ENCODE results near the gene PTPRG.

- TF ChIP-seq, protein P1, sequence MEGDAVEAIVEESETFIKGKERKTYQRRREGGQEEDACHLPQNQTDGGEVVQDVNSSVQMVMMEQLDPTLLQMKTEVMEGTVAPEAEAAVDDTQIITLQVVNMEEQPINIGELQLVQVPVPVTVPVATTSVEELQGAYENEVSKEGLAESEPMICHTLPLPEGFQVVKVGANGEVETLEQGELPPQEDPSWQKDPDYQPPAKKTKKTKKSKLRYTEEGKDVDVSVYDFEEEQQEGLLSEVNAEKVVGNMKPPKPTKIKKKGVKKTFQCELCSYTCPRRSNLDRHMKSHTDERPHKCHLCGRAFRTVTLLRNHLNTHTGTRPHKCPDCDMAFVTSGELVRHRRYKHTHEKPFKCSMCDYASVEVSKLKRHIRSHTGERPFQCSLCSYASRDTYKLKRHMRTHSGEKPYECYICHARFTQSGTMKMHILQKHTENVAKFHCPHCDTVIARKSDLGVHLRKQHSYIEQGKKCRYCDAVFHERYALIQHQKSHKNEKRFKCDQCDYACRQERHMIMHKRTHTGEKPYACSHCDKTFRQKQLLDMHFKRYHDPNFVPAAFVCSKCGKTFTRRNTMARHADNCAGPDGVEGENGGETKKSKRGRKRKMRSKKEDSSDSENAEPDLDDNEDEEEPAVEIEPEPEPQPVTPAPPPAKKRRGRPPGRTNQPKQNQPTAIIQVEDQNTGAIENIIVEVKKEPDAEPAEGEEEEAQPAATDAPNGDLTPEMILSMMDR (IDR thresholded peaks at IDR 0.05; ENCODE audit: low read depth, low read length, missing input control) = no peak
- no peak for TF ChIP-seq MAX (IDR thresholded peaks at IDR 0.05)
- TF ChIP-seq TAF1 (conservative IDR thresholded peaks at IDR 0.05) = no peak
- TF ChIP-seq NR2F2 (IDR thresholded peaks at IDR 0.05) = no peak
- no peak for TF ChIP-seq YY1 (IDR thresholded peaks at IDR 0.05)
- no peak for TF ChIP-seq RXRA (IDR thresholded peaks at IDR 0.05)
- TF ChIP-seq FOXA1 (IDR thresholded peaks at IDR 0.05) = no peak
- no peak for TF ChIP-seq ZBTB33 (IDR thresholded peaks at IDR 0.05)
- no peak for TF ChIP-seq JUND (IDR thresholded peaks at IDR 0.05)
- TF ChIP-seq SP1 (IDR thresholded peaks at IDR 0.05) = no peak
- TF ChIP-seq, protein P2, sequence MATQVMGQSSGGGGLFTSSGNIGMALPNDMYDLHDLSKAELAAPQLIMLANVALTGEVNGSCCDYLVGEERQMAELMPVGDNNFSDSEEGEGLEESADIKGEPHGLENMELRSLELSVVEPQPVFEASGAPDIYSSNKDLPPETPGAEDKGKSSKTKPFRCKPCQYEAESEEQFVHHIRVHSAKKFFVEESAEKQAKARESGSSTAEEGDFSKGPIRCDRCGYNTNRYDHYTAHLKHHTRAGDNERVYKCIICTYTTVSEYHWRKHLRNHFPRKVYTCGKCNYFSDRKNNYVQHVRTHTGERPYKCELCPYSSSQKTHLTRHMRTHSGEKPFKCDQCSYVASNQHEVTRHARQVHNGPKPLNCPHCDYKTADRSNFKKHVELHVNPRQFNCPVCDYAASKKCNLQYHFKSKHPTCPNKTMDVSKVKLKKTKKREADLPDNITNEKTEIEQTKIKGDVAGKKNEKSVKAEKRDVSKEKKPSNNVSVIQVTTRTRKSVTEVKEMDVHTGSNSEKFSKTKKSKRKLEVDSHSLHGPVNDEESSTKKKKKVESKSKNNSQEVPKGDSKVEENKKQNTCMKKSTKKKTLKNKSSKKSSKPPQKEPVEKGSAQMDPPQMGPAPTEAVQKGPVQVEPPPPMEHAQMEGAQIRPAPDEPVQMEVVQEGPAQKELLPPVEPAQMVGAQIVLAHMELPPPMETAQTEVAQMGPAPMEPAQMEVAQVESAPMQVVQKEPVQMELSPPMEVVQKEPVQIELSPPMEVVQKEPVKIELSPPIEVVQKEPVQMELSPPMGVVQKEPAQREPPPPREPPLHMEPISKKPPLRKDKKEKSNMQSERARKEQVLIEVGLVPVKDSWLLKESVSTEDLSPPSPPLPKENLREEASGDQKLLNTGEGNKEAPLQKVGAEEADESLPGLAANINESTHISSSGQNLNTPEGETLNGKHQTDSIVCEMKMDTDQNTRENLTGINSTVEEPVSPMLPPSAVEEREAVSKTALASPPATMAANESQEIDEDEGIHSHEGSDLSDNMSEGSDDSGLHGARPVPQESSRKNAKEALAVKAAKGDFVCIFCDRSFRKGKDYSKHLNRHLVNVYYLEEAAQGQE (IDR thresholded peaks at IDR 0.05) = no peak
- no peak for TF ChIP-seq ATF3 (IDR thresholded peaks at IDR 0.05)
- no peak for TF ChIP-seq RAD21 (IDR thresholded peaks at IDR 0.05)
Observed at GRCh38 chr3:61857297-61857696, 295.9 kb downstream of the PTPRG start.

Measured in liver (tissue), 3 donors.